D721Med (cell line): ENCODE results near the gene SH3RF3.

Experiments
- DNase-seq: peaks from one replicate; pipeline ENCODE4 v3.0.0; 2011; ENCODE audit warnings: low spot score; ENCODE audit not compliant: insufficient read length
- FAIRE-seq: peaks from 2 replicates; lab custom pipeline; 2011; peaks lifted over from hg19 to GRCh38; lab: Jason Lieb, UNC
- TF ChIP-seq, protein P1 (sequence below): IDR thresholded peaks from 2 replicates; pipeline ENCODE4 v1.5.1; 2012; ENCODE audit warnings: mild to moderate bottlenecking, control low read depth; ENCODE audit not compliant: insufficient read depth; ENCODE audit errors: missing control alignments

The SH3RF3 gene

DNA sequence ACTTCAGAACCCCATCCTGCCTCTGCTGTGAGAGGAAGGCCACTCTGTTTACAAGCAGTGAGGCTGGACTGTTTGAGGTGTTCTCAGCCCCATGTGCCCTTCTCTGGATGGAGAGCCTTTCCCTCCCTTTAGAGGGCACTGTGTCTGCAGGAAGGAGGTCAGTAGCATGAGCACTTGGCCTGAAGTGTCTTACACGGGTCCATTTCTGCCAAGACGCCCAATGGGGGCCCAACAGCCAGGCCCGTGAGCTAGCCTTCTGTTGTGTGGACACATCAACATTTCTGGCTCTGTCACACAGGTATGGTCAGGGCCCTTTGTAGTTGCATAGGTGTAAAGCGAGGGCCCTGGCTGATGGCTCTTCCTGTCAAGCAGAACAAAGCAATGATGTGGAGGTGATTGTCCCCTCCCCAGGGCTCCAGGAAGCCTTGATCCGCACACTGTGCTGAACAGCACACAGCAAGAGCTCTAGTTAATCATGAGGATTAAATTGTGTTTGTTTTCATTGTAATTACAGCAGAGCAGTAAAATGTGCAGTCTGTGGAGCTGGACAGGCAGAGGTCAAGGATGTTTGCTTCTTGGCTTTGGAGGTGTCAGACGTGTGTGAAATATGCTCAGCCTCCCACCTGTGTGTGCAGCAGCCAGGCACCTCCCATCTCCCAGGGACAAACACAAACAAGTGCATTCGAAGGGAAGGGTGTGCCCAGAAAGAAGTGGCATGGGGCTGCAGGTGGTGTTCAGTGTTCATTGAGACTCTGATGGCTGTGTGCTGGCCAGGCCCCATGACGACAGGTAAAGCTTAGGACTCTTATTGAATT, 132.1 kb downstream of the SH3RF3 start:
- TF ChIP-seq, protein P1, sequence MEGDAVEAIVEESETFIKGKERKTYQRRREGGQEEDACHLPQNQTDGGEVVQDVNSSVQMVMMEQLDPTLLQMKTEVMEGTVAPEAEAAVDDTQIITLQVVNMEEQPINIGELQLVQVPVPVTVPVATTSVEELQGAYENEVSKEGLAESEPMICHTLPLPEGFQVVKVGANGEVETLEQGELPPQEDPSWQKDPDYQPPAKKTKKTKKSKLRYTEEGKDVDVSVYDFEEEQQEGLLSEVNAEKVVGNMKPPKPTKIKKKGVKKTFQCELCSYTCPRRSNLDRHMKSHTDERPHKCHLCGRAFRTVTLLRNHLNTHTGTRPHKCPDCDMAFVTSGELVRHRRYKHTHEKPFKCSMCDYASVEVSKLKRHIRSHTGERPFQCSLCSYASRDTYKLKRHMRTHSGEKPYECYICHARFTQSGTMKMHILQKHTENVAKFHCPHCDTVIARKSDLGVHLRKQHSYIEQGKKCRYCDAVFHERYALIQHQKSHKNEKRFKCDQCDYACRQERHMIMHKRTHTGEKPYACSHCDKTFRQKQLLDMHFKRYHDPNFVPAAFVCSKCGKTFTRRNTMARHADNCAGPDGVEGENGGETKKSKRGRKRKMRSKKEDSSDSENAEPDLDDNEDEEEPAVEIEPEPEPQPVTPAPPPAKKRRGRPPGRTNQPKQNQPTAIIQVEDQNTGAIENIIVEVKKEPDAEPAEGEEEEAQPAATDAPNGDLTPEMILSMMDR: no peak
- FAIRE-seq: no peak
- no peak for DNase-seq

DNA sequence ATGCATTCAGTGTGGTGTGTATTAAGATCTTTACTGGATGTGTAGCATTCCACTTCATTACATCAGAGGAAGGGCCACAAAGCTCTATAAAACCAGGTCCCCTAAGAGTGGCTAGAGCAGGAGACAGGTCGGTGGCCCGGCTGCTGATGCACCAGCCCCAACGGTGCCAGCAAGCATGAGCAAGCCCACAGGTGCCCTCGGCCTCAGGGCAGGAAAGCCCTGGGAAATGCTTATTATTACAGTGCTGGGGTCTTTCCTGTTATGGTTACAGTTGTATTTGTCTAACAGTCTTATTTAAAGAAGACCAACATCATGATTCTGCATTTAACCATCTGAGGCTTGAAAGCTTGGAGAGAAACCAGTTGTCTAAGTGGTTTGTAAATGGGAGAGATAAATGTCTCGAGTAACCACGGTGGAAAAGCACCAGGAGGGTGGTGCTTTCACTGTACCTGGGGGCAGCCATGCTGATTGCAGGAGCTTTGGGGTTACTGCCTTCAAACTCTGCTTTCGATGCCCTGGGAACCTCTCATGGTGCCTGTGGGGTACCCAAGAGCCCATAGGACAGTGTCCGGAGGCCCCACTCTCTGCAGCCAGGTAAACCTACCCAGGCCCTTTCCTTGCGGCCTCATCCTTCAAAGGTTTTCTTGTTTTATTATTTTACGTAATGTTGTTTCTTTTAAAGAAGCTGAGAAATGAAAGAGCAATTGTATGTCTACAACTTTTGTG, 133.1 kb downstream of the SH3RF3 start:
- no peak for FAIRE-seq
- no peak for DNase-seq
- TF ChIP-seq, protein P1: no peak

GRCh38 chr2:109264595-109265328, 135.8 kb downstream of the SH3RF3 start:
- DNase-seq (no peak), FAIRE-seq (no peak)
- TF ChIP-seq, protein P1: no peak

GRCh38 chr2:109265369-109265768, 136.4 kb downstream of the SH3RF3 start:
- no peak for FAIRE-seq

GRCh38 chr2:109265953-109266352, 136.9 kb downstream of the SH3RF3 start:
- DNase-seq (no peak), FAIRE-seq (peak; percentile 87)
- TF ChIP-seq, protein P1: no peak

More at GRCh38 chr2:109265369-109265768, 136.4 kb downstream of the SH3RF3 start:
- no peak for DNase-seq
- TF ChIP-seq, protein P1: no peak

GRCh38 chr2:109266496-109266895, 137.5 kb downstream of the SH3RF3 start:
- FAIRE-seq: no peak
- TF ChIP-seq, protein P1: no peak
- DNase-seq: no peak
